SK-N-SH (cell line): ENCODE data around the gene CATSPERZ. TPM values are rescaled to one million over a fixed set of nuclear protein-coding genes. Genes with fewer than 3 reads are reported as not detected.

Experiments
- CTCF ChIA-PET: fragments of 300-600, 350-600 bp; formaldehyde crosslinking; extraction: SDS; loops from one replicate; lab custom pipeline; 2021; lab: Yijun Ruan, JAX
- POLR2A ChIA-PET: fragments of 350-600 bp; sonication (Branson Sonifier 250); formaldehyde crosslinking; extraction: SDS; loops from one replicate; lab custom pipeline; 2020; ENCODE audit warnings: antibody characterized with exemption, inconsistent platforms; lab: Yijun Ruan, JAX
- DNase-seq: peaks from one replicate; pipeline ENCODE4 v3.0.0; 2012
- H2AFZ ChIP-seq: fragments of 200-600 bp; sonication (generic); 2 replicates; pipeline ENCODE4 v1.8.1; 2016; ENCODE audit warnings: antibody characterized with exemption, mild to moderate bottlenecking, low read depth
- H3F3A ChIP-seq: fragments of 200-600 bp; sonication (generic); replicated peaks from 2 replicates; pipeline ENCODE3; 2016; ENCODE audit warnings: antibody characterized with exemption, mild to moderate bottlenecking; ENCODE audit not compliant: insufficient read depth
- H3K27ac ChIP-seq, 2 experiments: fragments of 200-500 bp in 1 of 2; fragments of 200-600 bp in 1 of 2; sonication (Bioruptor generic) in 1 of 2; sonication (generic), shearing (Covaris generic) in 1 of 2; 2 replicates each; pipeline versions ENCODE4 v1.5.1 to v1.6.1; 2014 to 2016; ENCODE audit warnings: low read depth in 2 of 2, inconsistent platforms in 1 of 2, low read length in 1 of 2, mild to moderate bottlenecking in 1 of 2, mixed read lengths in 1 of 2
- H3K27me3 ChIP-seq: fragments of 200-600 bp; sonication (generic), shearing (Covaris generic); 2 replicates; pipeline ENCODE4 v1.6.1; 2016; ENCODE audit warnings: mixed run types; ENCODE audit not compliant: insufficient read depth
- H3K36me3 ChIP-seq, 2 experiments: fragments of 200-500 bp in 1 of 2; fragments of 200-600 bp in 1 of 2; sonication (Bioruptor generic) in 1 of 2; sonication (generic) in 1 of 2; replicated peaks in 1 of 2; 2 replicates each; pipeline versions ENCODE3 to v1.5.1; 2014 to 2016; ENCODE audit warnings: low read length in 1 of 2, mild to moderate bottlenecking in 1 of 2; ENCODE audit not compliant: insufficient read depth in 2 of 2, control insufficient read depth in 1 of 2
- H3K4me1 ChIP-seq, 2 experiments: fragments of 200-500 bp in 1 of 2; fragments of 200-600 bp in 1 of 2; sonication (Bioruptor generic) in 1 of 2; sonication (generic), shearing (Covaris generic) in 1 of 2; 2 replicates each; pipeline versions ENCODE4 v1.5.1 to v1.6.1; 2014 to 2016; ENCODE audit warnings: low read depth in 1 of 2, low read length in 1 of 2, mixed run types in 1 of 2; ENCODE audit not compliant: insufficient read depth in 2 of 2, control insufficient read depth in 1 of 2
- H3K4me2 ChIP-seq: fragments of 200-600 bp; sonication (generic), shearing (Covaris generic); 2 replicates; pipeline ENCODE4 v1.6.1; 2017; ENCODE audit warnings: mixed run types
- H3K4me3 ChIP-seq, 2 experiments: fragments of 200-500 bp in 1 of 2; fragments of 200-600 bp in 1 of 2; sonication (Bioruptor generic) in 1 of 2; sonication (generic), shearing (Covaris generic) in 1 of 2; 2 replicates each; pipeline versions ENCODE4 v1.5.1 to v1.8.1; 2014 to 2016; ENCODE audit warnings: low read depth in 2 of 2, inconsistent platforms in 1 of 2, low read length in 1 of 2, mild to moderate bottlenecking in 1 of 2, mixed read lengths in 1 of 2, moderate library complexity in 1 of 2
- H3K79me2 ChIP-seq: fragments of 200-600 bp; sonication (generic); 2 replicates; pipeline ENCODE4 v1.8.1; 2017; ENCODE audit warnings: mild to moderate bottlenecking; ENCODE audit not compliant: insufficient read depth
- H3K9ac ChIP-seq: fragments of 200-600 bp; sonication (generic); 2 replicates; pipeline ENCODE4 v1.6.1; 2017; ENCODE audit warnings: mixed run types
- H3K9me2 ChIP-seq: fragments of 200-600 bp; sonication (generic); 2 replicates; pipeline ENCODE4 v1.6.1; 2017; ENCODE audit warnings: mixed run types
- H3K9me3 ChIP-seq: fragments of 200-600 bp; sonication (generic); 2 replicates; pipeline ENCODE4 v1.6.1; 2017; ENCODE audit warnings: mixed run types, mild to moderate bottlenecking, moderate library complexity
- H4K20me1 ChIP-seq: fragments of 200-600 bp; sonication (generic); 2 replicates; pipeline ENCODE4 v1.6.1; 2017; ENCODE audit warnings: mild to moderate bottlenecking, mixed run types; ENCODE audit not compliant: insufficient read depth
- CHD2 ChIP-seq: fragments of 150-350 bp; IDR thresholded peaks from 2 replicates; pipeline ENCODE4 v1.6.1; 2018; ENCODE audit warnings: low read length; ENCODE audit not compliant: partially characterized antibody
- CTCF ChIP-seq: fragments of 200-600 bp; sonication (generic); IDR thresholded peaks from 2 replicates; pipeline ENCODE4 v1.6.1; 2017; ENCODE audit warnings: antibody characterized with exemption, mild to moderate bottlenecking, moderate library complexity
- ELF1 ChIP-seq: IDR thresholded peaks from 2 replicates; pipeline ENCODE4 v1.4.0; 2012
- EP300 ChIP-seq, 2 experiments: IDR thresholded peaks; 2 replicates each; pipeline versions ENCODE4 v1.4.0 to v1.6.1; 2012; ENCODE audit warnings: borderline replicate concordance in 1 of 2, low read depth in 1 of 2, low read length in 1 of 2
- EZH2phosphoT487 ChIP-seq: fragments of 200-600 bp; sonication (generic); IDR thresholded peaks from 2 replicates; pipeline ENCODE4 v1.6.1; 2017; ENCODE audit warnings: low read depth, mixed run types, mild to moderate bottlenecking, antibody characterized with exemption, moderate library complexity, borderline replicate concordance
- FOSL2 ChIP-seq: IDR thresholded peaks from 2 replicates; pipeline ENCODE4 v1.4.0; 2012; ENCODE audit warnings: low read depth, mild to moderate bottlenecking, moderate library complexity, borderline replicate concordance
- FOXJ3 ChIP-seq: sonication (generic); formaldehyde crosslinking; IDR thresholded peaks from 2 replicates; pipeline ENCODE4 v1.5.1; 2020; ENCODE audit warnings: mild to moderate bottlenecking, missing genetic modification reagents
- GABPA ChIP-seq: IDR thresholded peaks from 2 replicates; pipeline ENCODE4 v1.4.0; 2012; ENCODE audit warnings: low read depth, mild to moderate bottlenecking
- GATA2 ChIP-seq: sonication (generic); formaldehyde crosslinking; IDR thresholded peaks from 2 replicates; pipeline ENCODE4 v1.5.0; 2020; ENCODE audit warnings: mild to moderate bottlenecking, missing genetic modification reagents
- JUND ChIP-seq: IDR thresholded peaks from 2 replicates; pipeline ENCODE4 v1.4.0; 2012
- MAX ChIP-seq: IDR thresholded peaks from 2 replicates; pipeline ENCODE4 v1.4.0; 2012; ENCODE audit warnings: low read depth
- MEF2A ChIP-seq: IDR thresholded peaks from 2 replicates; pipeline ENCODE4 v1.4.0; 2012; ENCODE audit warnings: low read depth, borderline replicate concordance
- MXI1 ChIP-seq: IDR thresholded peaks from 2 replicates; pipeline ENCODE4 v1.6.1; 2012; ENCODE audit warnings: mild to moderate bottlenecking, low read depth, low read length, improper control_type of control experiment
- POLR2AphosphoS5 ChIP-seq: IDR thresholded peaks from 2 replicates; pipeline ENCODE4 v1.6.1; 2012; ENCODE audit warnings: low read depth, low read length
- RFX5 ChIP-seq: IDR thresholded peaks from 2 replicates; pipeline ENCODE4 v1.6.1; 2012; ENCODE audit warnings: mild to moderate bottlenecking, improper control_type of control experiment, low read length
- RXRA ChIP-seq: IDR thresholded peaks from 2 replicates; pipeline ENCODE4 v1.4.0; 2012; ENCODE audit warnings: low read depth, mild to moderate bottlenecking, borderline replicate concordance
- SIN3A ChIP-seq: IDR thresholded peaks from 2 replicates; pipeline ENCODE4 v1.6.1; 2012; ENCODE audit warnings: low read depth, mild to moderate bottlenecking, low read length, moderate library complexity, borderline replicate concordance
- SMC3 ChIP-seq: IDR thresholded peaks from 2 replicates; pipeline ENCODE4 v1.6.1; 2012; ENCODE audit warnings: low read depth, low read length, improper control_type of control experiment
- TAF1 ChIP-seq: IDR thresholded peaks from 2 replicates; pipeline ENCODE4 v1.6.1; 2012; ENCODE audit warnings: low read depth, mild to moderate bottlenecking, low read length, moderate library complexity, borderline replicate concordance
- TCF12 ChIP-seq: IDR thresholded peaks from 2 replicates; pipeline ENCODE4 v1.4.0; 2012
- TEAD4 ChIP-seq: IDR thresholded peaks from 2 replicates; pipeline ENCODE4 v1.4.0; 2012; ENCODE audit warnings: mild to moderate bottlenecking, borderline replicate concordance; ENCODE audit not compliant: insufficient read depth
- USF1 ChIP-seq: IDR thresholded peaks from 2 replicates; pipeline ENCODE4 v1.4.0; 2012; ENCODE audit warnings: low read depth, borderline replicate concordance
- YY1 ChIP-seq: IDR thresholded peaks from 2 replicates; pipeline ENCODE4 v1.4.0; 2012; ENCODE audit warnings: low read depth, mild to moderate bottlenecking
- WGBS: methylation state at CpG from one replicate; pipeline ENCODE4 v1.1.6; 2017; ENCODE audit warnings: low lambda C conversion rate; 5-methylcytosine and 5-hydroxymethylcytosine counted together
- polyA plus RNA-seq, 3 experiments: library from polyadenylated mRNA; depleted of rRNA; stranded (reverse); fragments of >200 nt; gene quantifications; 2 replicates each; pipeline ENCODE4 v1.2.3, GENCODE V29; 2012
- TF ChIP-seq, protein P1 (sequence below): IDR thresholded peaks from 2 replicates; pipeline ENCODE4; 2012
- TF ChIP-seq, protein P2 (sequence below): IDR thresholded peaks from 2 replicates; pipeline ENCODE4 v1.4.0; 2012; ENCODE audit warnings: low read depth, borderline replicate concordance

The CATSPERZ gene
- polyA plus RNA-seq, 1 of the 3 experiments (the other 2 are of a cell fraction) = 0.54 TPM

DNA sequence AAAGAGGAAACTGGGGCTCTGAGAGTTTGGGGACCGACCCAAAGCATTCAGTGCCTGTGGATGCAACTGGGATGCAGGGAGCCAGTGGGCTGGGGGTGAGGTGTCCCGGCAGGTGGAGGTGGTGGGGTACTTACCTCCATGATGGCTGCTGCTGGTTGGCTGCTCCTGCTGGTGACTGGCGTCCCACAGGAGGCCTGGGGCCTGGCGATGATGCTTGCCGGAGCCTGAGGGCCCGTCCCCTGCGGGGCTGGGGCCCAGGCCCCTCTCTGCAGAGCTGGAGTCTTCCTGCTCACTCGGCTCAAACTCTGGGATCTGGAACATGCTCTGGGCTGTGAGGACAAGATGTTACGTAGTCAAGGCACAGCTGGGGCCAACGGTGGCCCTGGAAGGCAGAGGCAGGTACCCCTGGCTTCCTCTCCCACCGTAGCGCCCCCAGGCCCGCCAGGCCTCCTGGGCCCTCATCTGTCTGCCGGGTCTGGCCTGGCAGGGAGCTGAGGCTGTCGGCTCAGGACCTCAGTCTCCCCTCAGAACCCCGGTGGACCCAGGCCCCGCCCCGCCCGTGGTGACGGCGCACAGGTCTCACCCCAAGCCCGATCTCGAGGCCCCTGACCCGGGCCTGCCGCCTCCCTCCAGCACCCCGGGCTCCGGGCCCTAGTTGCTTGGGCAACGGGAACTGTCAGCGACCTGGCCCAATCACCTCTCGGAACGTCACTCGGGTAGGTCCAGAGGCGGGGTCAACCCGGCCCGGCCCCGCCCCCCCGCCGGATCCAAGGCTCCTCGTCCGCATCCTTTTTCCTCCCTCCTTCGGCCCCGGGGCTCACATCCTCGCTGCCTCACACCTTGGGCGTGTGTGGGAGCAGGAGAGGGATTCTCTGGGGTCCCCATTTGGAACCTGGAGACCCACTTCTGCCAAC is 15.9 kb upstream of the CATSPERZ start, which contains the start of gene BAD:
TSS of gene BAD (minus strand) at position 618 of the 914 bp plus-strand sequence. CDS start at position 321, 297 bp downstream.
- peaks cover 8 to 21% of the 10 kb centered on the region in 2 experiments; a peak in 2 of 4 replicates for H3K4me1 ChIP-seq
- no peaks in the 10 kb centered on the region for H3K9me3 ChIP-seq
- H3K4me2 ChIP-seq = peak within 1 kb of the TSS; percentile 100
- peak; percentile 99 for DNase-seq
- POLR2A ChIA-PET = interaction anchor here (0.5 to 3.2 kb wide), 9 partner anchors 8 to 104 kb away, joined by 3 to 33 read pairs (median 3); partner anchors contain the start of genes ESRRA, PRDX5 and TRMT112
- peak within 1 kb of the TSS; percentile 89 for H3K9ac ChIP-seq
- peak within 1 kb of the TSS; percentile 83 for H2AFZ ChIP-seq
- H3K36me3 ChIP-seq = peaks cover 0 to 6% of the 10 kb centered on the region in 2 experiments
- H3K27me3 ChIP-seq = no peaks in the 10 kb centered on the region
- peak within 1 kb of the TSS; percentile 87 to 96 for H3K27ac ChIP-seq
- 7% methylated on average over 10 of the region's 44 CpGs for WGBS
- H3K79me2 ChIP-seq = peaks cover 28% of the 10 kb centered on the region
- H3K4me3 ChIP-seq = peak within 1 kb of the TSS; percentile 60 to 95
- CTCF ChIA-PET = interaction anchor here (1.6 to 12.2 kb wide), 5 partner anchors 13 to 33 kb away, joined by 5 to 196 read pairs (median 17); partner anchors contain the start of genes CATSPERZ, ESRRA and PLCB3
- H3F3A ChIP-seq = peaks cover 9% of the 10 kb centered on the region
- no peaks in the 10 kb centered on the region for H3K9me2 ChIP-seq
- H4K20me1 ChIP-seq = no peaks in the 10 kb centered on the region
- TF ChIP-seq POLR2AphosphoS5 = peak; percentile 68
- no peak for TF ChIP-seq GATA2 (CRISPR knock-in tag)
- TF ChIP-seq EP300 (IDR thresholded peaks at IDR 0.05; ENCODE audit: borderline replicate concordance in 1 of 2, low read depth in 1 of 2, low read length in 1 of 2) = no peak
- TF ChIP-seq YY1 = 0 out of 2 replicates have a peak, but pooled peaks have one; percentile 23
- TF ChIP-seq RFX5 = peak; percentile 46; the same call in 1 of the 2 replicates
- TF ChIP-seq FOSL2 = no peak
- TF ChIP-seq MEF2A = no peak
- peak; percentile 81 for TF ChIP-seq MXI1
- TF ChIP-seq, protein P1, sequence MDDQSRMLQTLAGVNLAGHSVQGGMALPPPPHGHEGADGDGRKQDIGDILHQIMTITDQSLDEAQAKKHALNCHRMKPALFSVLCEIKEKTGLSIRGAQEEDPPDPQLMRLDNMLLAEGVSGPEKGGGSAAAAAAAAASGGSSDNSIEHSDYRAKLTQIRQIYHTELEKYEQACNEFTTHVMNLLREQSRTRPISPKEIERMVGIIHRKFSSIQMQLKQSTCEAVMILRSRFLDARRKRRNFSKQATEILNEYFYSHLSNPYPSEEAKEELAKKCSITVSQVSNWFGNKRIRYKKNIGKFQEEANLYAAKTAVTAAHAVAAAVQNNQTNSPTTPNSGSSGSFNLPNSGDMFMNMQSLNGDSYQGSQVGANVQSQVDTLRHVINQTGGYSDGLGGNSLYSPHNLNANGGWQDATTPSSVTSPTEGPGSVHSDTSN = peak; percentile 96
- TF ChIP-seq TAF1 = 0 out of 2 replicates have a peak, but pooled peaks have one; percentile 9
- no peak for TF ChIP-seq SMC3
- TF ChIP-seq CHD2 = no peak
- no peak for TF ChIP-seq TEAD4
- no peak for TF ChIP-seq USF1
- no peak for TF ChIP-seq JUND
- TF ChIP-seq SIN3A = peak; percentile 66; the same call in 1 of the 2 replicates
- no peak for TF ChIP-seq MAX
- TF ChIP-seq GABPA = peak; percentile 38
- peak; percentile 7; the same call in 1 of the 2 replicates for TF ChIP-seq ELF1
- TF ChIP-seq, protein P2, sequence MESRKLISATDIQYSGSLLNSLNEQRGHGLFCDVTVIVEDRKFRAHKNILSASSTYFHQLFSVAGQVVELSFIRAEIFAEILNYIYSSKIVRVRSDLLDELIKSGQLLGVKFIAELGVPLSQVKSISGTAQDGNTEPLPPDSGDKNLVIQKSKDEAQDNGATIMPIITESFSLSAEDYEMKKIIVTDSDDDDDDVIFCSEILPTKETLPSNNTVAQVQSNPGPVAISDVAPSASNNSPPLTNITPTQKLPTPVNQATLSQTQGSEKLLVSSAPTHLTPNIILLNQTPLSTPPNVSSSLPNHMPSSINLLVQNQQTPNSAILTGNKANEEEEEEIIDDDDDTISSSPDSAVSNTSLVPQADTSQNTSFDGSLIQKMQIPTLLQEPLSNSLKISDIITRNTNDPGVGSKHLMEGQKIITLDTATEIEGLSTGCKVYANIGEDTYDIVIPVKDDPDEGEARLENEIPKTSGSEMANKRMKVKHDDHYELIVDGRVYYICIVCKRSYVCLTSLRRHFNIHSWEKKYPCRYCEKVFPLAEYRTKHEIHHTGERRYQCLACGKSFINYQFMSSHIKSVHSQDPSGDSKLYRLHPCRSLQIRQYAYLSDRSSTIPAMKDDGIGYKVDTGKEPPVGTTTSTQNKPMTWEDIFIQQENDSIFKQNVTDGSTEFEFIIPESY = no peak
- no peak for TF ChIP-seq RXRA
- 0 out of 2 replicates have a peak, but pooled peaks have one; percentile 5 for TF ChIP-seq FOXJ3
- no peak for TF ChIP-seq TCF12
- no peak for TF ChIP-seq EZH2phosphoT487
- TF ChIP-seq CTCF = no peak
